Measurements from ENCODE around the gene TDP1. TPM values are rescaled to one million over a fixed set of nuclear protein-coding genes. Genes with fewer than 3 reads are reported as not detected.

TDP1 gene
- total and polyA plus RNA-seq, 9 of the 15 experiments (the other 6 are each of a cell fraction or from before 2014, with no cell fraction given), result 21.4 to 41.6 (median 32.3) TPM

DNA sequence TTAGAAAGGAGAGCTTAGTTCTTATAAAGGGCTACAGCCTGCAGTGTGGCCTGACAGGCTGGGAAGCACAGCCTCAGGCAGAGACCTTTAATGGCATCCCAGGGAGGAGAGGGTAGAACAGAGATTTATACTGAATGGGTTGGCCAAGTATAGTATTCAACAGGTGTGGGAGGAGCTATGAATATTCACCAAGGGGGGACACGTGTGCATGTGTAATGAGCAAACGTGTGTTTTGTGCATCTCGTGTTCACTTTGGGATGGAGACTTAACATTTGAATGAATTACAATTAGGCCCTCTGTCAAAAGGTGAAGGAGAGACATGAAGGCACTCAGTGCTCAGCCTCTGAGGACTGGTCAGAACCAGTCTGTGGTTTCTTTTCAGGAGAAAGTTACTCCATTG, 5.2 kb downstream of the TDP1 start:
- 0 out of 3 replicates have a peak, but pooled peaks have one; percentile 29 for ATAC-seq
- POLR2A ChIA-PET, result no interaction called here
- no peak overlapping the region for H3K9ac ChIP-seq (ENCODE audit: insufficient read depth in 1 of 2, low read depth in 2 of 2, low read length in 2 of 2)
- peaks cover 68% of the 10 kb centered on the region for H3K36me3 ChIP-seq (ENCODE audit: control insufficient read depth, insufficient read depth, low read length)
- no peak overlapping the region for H3K4me2 ChIP-seq (ENCODE audit: insufficient read depth, low read length)
- intact Hi-C loops (cut with micrococcal nuclease), result no loop called here
- H3K27ac ChIP-seq (ENCODE audit: extremely low read depth, low read depth, low read length), result no peak overlapping the region
- TF ChIP-seq MCM2 (IDR thresholded peaks at IDR 0.05; ENCODE audit: low read depth) (no peak), ZNF57 (CRISPR knock-in tag; IDR thresholded peaks at IDR 0.05) (no peak), CEBPZ (IDR thresholded peaks at IDR 0.05; ENCODE audit: borderline replicate concordance, low read depth, low read length) (no peak), RBM34 (IDR thresholded peaks at IDR 0.05; ENCODE audit: borderline replicate concordance, insufficient read depth, low read length) (no peak), TFE3 (CRISPR knock-in tag; IDR thresholded peaks at IDR 0.05) (no peak), KLF6 (CRISPR knock-in tag; IDR thresholded peaks at IDR 0.05; ENCODE audit: borderline replicate concordance) (no peak), NR1H2 (CRISPR knock-in tag; IDR thresholded peaks at IDR 0.05) (no peak)
- no peaks in the 10 kb centered on the region; the same call in 1 of the 2 replicates for H4K20me1 ChIP-seq (replicated peaks; ENCODE audit: control insufficient read depth, insufficient read depth, low read length)
- in situ Hi-C loops (cut with MboI), result no loop called here
- H3K9me3 ChIP-seq (replicated peaks; ENCODE audit: control insufficient read depth, insufficient read depth, low read depth, low read length), result 0 out of 2 replicates have a peak, but pooled peaks cover 2% of the 10 kb centered on the region
- H3K9me1 ChIP-seq (ENCODE audit: control insufficient read depth, insufficient read depth, low read length), result no peaks in the 10 kb centered on the region
- no peak overlapping the region for H2AFZ ChIP-seq (ENCODE audit: low read depth, low read length)
- WGBS (ENCODE audit: insufficient coverage, low coverage, missing lambda C conversion rate), result 71% methylated on average over 3 of the region's 3 CpGs
- peaks cover 28% of the 10 kb centered on the region for H3K79me2 ChIP-seq (ENCODE audit: control insufficient read depth, insufficient read depth, low read length)
- H3K4me3 ChIP-seq, result no peak overlapping the region
- DNase-seq (ENCODE audit: extremely low read depth in 1 of 4, low spot score in 3 of 4), result no peak
- CTCF ChIA-PET (ENCODE audit: low intra/inter-chr PET ratio), result no interaction called here
- FAIRE-seq, result peak; percentile 11
- BruUV-seq (replicated peaks), result no TSS peak
- no peaks in the 10 kb centered on the region for H3K27me3 ChIP-seq (ENCODE audit: control insufficient read depth in 2 of 2, insufficient read depth in 2 of 2, low read length in 2 of 2)
- peaks cover 4 to 7% of the 10 kb centered on the region in 2 experiments; a peak in 3 of 5 replicates for H3K4me1 ChIP-seq (replicated peaks in 1 of 2; ENCODE audit: control insufficient read depth in 2 of 2, insufficient read depth in 2 of 2, low read length in 2 of 2)
